ENCODE measurements around the gene KIFBP.

DNA sequence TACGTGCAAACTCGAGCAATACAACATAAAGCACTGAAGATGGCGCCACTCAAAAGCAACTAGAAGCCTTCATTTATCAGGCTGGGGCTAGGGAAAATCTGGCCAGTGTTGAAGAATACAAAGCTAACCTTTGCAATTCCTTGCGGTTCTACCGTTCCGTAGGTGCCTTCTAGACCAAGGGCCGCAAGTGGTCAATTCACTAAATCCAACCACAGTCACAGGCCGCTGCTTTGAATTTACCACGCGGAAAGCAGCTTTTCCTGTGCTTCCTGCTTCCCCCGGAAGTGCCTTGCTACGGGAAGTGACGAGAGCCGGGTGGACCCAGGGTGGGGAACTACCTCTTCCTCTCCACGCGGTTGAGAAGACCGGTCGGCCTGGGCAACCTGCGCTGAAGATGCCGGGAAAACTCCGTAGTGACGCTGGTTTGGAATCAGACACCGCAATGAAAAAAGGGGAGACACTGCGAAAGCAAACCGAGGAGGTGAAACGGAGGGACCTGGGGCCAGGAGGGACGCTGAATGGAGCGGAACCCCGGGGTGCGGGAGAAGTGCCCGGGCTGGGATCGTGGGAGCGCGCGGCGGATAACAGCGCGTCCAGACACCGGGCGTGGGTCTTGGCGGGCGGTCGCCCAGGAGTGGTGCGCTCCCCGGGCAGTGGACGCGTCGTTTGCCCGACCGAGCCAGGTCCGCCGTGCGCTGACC is 32.6 kb upstream of the KIFBP start, which contains the start of gene DDX21:
- TF ChIP-seq, protein P1, sequence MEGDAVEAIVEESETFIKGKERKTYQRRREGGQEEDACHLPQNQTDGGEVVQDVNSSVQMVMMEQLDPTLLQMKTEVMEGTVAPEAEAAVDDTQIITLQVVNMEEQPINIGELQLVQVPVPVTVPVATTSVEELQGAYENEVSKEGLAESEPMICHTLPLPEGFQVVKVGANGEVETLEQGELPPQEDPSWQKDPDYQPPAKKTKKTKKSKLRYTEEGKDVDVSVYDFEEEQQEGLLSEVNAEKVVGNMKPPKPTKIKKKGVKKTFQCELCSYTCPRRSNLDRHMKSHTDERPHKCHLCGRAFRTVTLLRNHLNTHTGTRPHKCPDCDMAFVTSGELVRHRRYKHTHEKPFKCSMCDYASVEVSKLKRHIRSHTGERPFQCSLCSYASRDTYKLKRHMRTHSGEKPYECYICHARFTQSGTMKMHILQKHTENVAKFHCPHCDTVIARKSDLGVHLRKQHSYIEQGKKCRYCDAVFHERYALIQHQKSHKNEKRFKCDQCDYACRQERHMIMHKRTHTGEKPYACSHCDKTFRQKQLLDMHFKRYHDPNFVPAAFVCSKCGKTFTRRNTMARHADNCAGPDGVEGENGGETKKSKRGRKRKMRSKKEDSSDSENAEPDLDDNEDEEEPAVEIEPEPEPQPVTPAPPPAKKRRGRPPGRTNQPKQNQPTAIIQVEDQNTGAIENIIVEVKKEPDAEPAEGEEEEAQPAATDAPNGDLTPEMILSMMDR (IDR thresholded peaks at IDR 0.05): no peak
- no peak for TF ChIP-seq POLR2A (IDR thresholded peaks at IDR 0.05)

All from lower leg skin (tissue), 3 donors.